Colon (tissue), 2 donors: ENCODE data around the gene ALDH7A1.
"Not testable (repeated sequence)": the region's sequence is repeated elsewhere in the genome, so short reads cannot be mapped to it uniquely, and the experiment has no call there.

Experiments
- FAIRE-seq: peaks from 2 replicates; lab custom pipeline; 2012; peaks lifted over from hg19 to GRCh38; lab: Jason Lieb, UNC
- donor health status: control.
- donor health status: control.

The ALDH7A1 gene

GRCh38 chr5:126594748-126595485 lies at the start of gene ALDH7A1:
TSS of gene ALDH7A1 (minus strand) at chr5:126595219. CDS start at chr5:126595198, 21 bp downstream.
- no peak for FAIRE-seq

DNA sequence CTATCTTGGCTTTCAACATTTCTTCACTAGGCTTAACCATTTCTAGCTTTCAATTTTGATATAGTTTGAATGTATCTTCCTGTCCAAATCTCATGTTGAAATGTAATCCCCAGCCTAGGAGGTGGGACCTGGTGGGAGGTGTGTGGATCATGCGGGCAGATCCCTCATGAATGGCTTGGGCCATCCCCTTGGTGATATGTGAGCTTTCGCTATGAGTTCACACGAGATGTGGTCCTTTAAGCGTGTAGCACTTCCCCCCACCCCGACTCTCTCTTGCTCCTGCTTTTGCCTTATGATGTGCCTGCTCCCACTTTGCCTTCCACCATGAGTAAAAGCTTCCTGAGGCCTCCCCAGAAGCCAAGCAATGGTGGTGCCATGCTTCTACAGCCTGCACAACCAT lies 46.4 kb upstream of the ALDH7A1 start:
- no peak for FAIRE-seq

DNA sequence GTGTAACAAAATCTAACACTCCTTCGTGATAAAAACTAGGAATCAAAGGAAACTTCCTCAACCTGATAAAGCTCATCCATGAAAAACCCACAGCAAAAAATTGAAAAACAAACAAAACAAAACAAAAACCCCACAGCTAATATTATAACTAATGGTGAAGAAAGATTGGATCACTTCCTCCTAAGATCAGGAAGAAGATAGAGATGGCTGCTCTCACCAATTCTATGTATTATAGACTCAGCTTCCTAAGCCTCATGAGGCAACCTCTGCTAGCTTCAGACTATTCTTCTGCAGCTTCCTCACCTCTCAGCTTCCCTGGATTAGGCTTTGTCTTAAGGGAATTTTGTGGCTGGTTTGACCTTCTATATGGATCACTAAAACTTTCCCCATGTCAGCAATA lies 45.8 kb upstream of the ALDH7A1 start:
- FAIRE-seq: no peak

DNA sequence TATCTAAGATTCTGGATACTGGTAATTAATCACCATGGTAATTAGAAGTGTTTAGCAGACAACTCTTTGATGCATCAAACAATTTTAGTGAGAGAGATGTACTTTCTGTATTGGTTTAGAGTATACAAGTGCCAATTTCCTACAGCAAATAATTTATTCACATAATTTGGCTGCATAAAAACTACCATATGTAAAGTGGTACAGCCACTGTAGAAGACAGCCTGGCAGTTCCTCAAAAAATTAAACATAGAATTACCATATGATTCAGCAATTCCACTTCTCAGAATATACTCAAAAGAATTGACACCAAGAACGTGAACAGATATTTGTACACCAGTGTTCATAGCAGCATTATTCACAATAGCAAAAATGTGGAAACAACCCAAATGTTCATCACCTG lies 41.9 kb upstream of the ALDH7A1 start:
- no peak for FAIRE-seq

DNA sequence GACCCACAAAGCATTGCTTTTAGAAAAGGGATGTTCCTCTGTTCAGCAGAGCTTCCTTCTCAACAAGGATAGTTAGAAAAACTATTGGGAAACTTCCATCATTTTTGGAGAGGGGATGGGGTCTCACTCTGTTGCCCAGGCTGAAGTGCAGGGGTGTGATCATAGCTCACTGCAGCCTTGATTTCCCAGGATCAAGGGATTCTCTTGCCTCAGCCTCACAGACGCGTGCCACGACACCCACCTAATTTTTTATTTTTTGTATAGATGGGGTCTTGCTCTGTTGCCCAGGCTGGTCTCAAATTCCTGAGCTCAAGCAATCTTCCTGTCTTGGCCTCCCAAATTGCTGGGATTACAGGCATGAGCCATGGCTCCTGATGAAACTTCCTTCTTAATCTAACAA lies 40.6 kb upstream of the ALDH7A1 start:
- no peak for FAIRE-seq

- FAIRE-seq: no peak
These were observed 38.5 kb upstream of the ALDH7A1 start for GRCh38 chr5:126633552-126633951.

- FAIRE-seq: no peak
These were observed 36.9 kb upstream of the ALDH7A1 start for GRCh38 chr5:126631920-126632319.

GRCh38 chr5:126628102-126628501 lies 33.1 kb upstream of the ALDH7A1 start:
- no peak for FAIRE-seq

- no peak for FAIRE-seq
These were observed 29.5 kb upstream of the ALDH7A1 start for GRCh38 chr5:126624534-126624933.

DNA sequence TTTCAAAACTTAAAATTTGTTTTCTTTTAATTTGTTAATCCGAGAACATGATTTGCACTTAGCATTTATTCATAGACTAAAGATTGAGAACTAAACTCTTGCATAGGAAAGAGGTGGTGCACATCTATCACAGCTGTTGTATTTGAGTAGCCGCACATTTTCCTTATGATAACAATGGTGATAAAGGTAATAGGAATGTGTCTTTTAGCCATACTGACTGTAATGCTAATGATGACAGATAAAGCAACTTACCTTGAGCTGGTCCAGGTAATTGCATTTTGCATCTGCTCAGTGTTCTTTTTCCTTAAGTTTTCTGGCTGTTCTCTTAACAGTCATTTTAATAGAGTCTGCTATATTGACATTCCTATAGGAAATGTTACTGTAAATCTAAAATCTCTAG lies 24.8 kb upstream of the ALDH7A1 start:
- no peak for FAIRE-seq

GRCh38 chr5:126617603-126618002 lies 22.6 kb upstream of the ALDH7A1 start:
- FAIRE-seq: not testable (repeated sequence)

DNA sequence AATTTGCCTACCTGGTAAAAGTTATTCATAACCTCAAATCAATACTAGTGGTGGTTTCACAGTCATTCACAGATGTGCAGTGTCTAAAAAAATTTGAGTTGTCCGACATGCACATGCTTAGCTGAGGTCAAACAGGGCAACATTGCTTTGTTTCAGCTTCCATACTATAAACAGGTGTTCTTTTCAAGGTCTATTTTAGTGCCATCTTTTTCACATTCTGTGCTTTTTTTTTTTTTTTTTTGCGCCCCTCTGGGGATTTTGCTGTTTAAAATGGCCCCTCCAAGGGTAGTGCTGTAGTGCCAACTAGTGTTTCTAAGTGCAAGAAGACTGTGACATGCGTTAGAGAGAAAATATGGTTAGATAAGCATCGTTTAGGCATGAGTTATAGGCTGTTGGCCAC lies 20.3 kb upstream of the ALDH7A1 start:
- no peak for FAIRE-seq

GRCh38 chr5:126613941-126614592 lies 19.0 kb upstream of the ALDH7A1 start:
- no peak for FAIRE-seq

DNA sequence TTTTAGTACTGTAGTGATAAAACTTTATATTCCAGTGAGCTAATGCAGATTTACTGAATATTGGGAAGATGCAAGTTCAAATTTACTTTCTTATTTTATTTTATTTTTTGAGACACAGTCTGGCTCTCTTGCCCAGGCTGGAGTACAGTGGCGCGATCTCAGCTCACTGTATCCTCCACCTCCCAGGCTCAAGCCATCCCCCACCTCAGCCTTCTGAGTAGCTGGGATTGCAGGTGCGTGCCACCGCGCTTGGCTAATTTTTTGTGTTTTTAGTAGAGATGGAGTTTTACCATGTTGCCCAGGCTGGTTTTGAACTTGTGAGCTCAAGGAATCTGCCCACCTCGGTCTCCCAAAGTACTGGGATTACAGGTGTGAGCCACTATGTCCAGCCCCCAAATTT lies 15.6 kb upstream of the ALDH7A1 start:
- no peak for FAIRE-seq

DNA sequence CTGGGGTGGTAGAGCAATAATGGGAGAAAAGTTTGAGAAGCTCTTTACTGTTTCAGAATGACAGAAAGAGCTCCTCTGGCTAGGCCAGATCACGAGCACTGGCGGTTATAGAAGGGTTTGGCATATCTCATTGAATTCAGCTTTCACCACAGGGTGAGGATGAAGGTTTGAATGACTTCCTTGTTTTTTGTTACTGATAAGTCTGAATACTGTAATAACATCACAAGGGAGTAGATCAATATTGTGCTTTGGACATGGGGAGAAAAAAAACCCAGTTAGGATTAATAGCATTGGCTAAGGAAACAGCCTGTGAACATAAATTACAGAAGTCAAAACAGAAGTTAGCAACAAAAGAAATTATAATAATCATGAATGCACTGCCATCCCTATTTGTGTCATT lies 15.1 kb upstream of the ALDH7A1 start:
- no peak for FAIRE-seq

- no peak for FAIRE-seq
These were observed 10.5 kb upstream of the ALDH7A1 start for GRCh38 chr5:126605525-126605924.

GRCh38 chr5:126603402-126603991 lies 8.5 kb upstream of the ALDH7A1 start:
- FAIRE-seq: no peak

- FAIRE-seq: no peak
These were observed 5.9 kb upstream of the ALDH7A1 start, which contains the start of gene PHAX for GRCh38 chr5:126600631-126601511. TSS of gene PHAX (plus strand) at chr5:126600947. CDS start at chr5:126600963, 16 bp downstream.

DNA sequence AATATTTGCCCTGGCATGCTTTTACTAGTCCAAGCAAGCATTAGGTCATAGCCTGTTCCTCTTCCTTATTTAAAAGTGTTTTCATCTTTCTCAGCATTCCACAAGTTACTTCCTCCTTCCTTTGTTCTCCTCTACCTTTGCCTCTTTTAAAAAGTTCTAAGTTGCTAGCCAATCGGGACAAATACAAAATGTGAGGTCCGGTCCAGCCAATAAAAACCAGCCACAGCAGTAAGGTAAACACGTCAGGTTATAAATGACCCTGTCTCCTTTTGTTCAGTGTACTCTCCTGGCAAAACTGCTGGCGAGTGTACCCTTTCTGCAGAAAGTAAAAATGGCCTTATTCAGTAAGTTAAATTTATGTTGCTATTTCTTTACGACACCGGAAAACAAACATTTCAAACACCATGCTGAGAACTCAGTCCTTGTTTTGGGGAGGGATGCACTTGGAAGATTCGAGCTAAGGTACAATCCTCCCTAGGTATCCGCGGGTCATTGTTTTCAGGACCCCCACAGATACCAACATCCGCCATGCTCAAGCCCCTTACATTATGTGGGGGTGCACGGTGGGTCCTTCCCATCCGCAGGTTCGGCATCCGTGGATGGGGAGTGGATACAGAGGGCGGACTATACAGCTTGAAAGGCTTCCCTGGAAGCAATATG lies 5.1 kb upstream of the ALDH7A1 start:
- not testable (repeated sequence) for FAIRE-seq

- no peak for FAIRE-seq
These were observed 4.5 kb upstream of the ALDH7A1 start for GRCh38 chr5:126599499-126599898.

- no peak for FAIRE-seq
These were observed 2.1 kb upstream of the ALDH7A1 start for GRCh38 chr5:126597156-126597555.
